Measurements from ENCODE around the gene CTNNA2.

The CTNNA2 gene

GRCh38 chr2:80621656-80622055 is 1108.8 kb downstream of the CTNNA2 start:
- Histone ChIP-seq H3K36me3 (ENCODE audit: insufficient read depth, low read length) (no peaks in the 10 kb centered on the region), H3K79me2 (ENCODE audit: control insufficient read depth, insufficient read depth, low read length, unreplicated experiment) (no peaks in the 10 kb centered on the region), H2AFZ (ENCODE audit: low read length, unreplicated experiment) (no peak overlapping the region), H3K4me1 (ENCODE audit: control insufficient read depth, insufficient read depth, low read length, unreplicated experiment) (no peaks in the 10 kb centered on the region), H3K27ac (ENCODE audit: low read depth, low read length) (no peak overlapping the region), H3K27me3 (ENCODE audit: insufficient read depth, low read length) (no peaks in the 10 kb centered on the region), H3K4me3 (ENCODE audit: low read depth, low read length) (no peak overlapping the region)

- H3K79me2 ChIP-seq (ENCODE audit: control insufficient read depth, insufficient read depth, low read length, unreplicated experiment): no peaks in the 10 kb centered on the region
- no peaks in the 10 kb centered on the region for H3K4me1 ChIP-seq (ENCODE audit: control insufficient read depth, insufficient read depth, low read length, unreplicated experiment)
- H3K27ac ChIP-seq (ENCODE audit: low read depth, low read length): no peak overlapping the region
- H2AFZ ChIP-seq (ENCODE audit: low read length, unreplicated experiment): no peak overlapping the region
- no peaks in the 10 kb centered on the region for H3K27me3 ChIP-seq (ENCODE audit: insufficient read depth, low read length)
- H3K36me3 ChIP-seq (ENCODE audit: insufficient read depth, low read length): no peaks in the 10 kb centered on the region
- no peak overlapping the region for H3K4me3 ChIP-seq (ENCODE audit: low read depth, low read length)
These were observed 1111.2 kb downstream of the CTNNA2 start for GRCh38 chr2:80624062-80624461.

GRCh38 chr2:80634590-80634989 is 1121.7 kb downstream of the CTNNA2 start:
- Histone ChIP-seq H3K27me3 (ENCODE audit: insufficient read depth, low read length) (no peaks in the 10 kb centered on the region), H3K4me3 (ENCODE audit: low read depth, low read length) (no peak overlapping the region), H3K79me2 (ENCODE audit: control insufficient read depth, insufficient read depth, low read length, unreplicated experiment) (no peaks in the 10 kb centered on the region), H3K27ac (ENCODE audit: low read depth, low read length) (no peak overlapping the region), H2AFZ (ENCODE audit: low read length, unreplicated experiment) (no peak overlapping the region), H3K36me3 (ENCODE audit: insufficient read depth, low read length) (no peaks in the 10 kb centered on the region), H3K4me1 (ENCODE audit: control insufficient read depth, insufficient read depth, low read length, unreplicated experiment) (no peaks in the 10 kb centered on the region)

- no peak overlapping the region for H3K4me3 ChIP-seq (ENCODE audit: low read depth, low read length)
- H3K27ac ChIP-seq (ENCODE audit: low read depth, low read length): no peak overlapping the region
- H3K36me3 ChIP-seq (ENCODE audit: insufficient read depth, low read length): no peaks in the 10 kb centered on the region
- no peaks in the 10 kb centered on the region for H3K4me1 ChIP-seq (ENCODE audit: control insufficient read depth, insufficient read depth, low read length, unreplicated experiment)
- H3K27me3 ChIP-seq (ENCODE audit: insufficient read depth, low read length): no peaks in the 10 kb centered on the region
- no peak overlapping the region for H2AFZ ChIP-seq (ENCODE audit: low read length, unreplicated experiment)
- H3K79me2 ChIP-seq (ENCODE audit: control insufficient read depth, insufficient read depth, low read length, unreplicated experiment): no peaks in the 10 kb centered on the region
These were observed 1125.9 kb downstream of the CTNNA2 start for GRCh38 chr2:80638783-80639182.

- Histone ChIP-seq H3K36me3 (ENCODE audit: insufficient read depth, low read length) (no peaks in the 10 kb centered on the region), H2AFZ (ENCODE audit: low read length, unreplicated experiment) (no peak overlapping the region), H3K79me2 (ENCODE audit: control insufficient read depth, insufficient read depth, low read length, unreplicated experiment) (no peaks in the 10 kb centered on the region), H3K4me1 (ENCODE audit: control insufficient read depth, insufficient read depth, low read length, unreplicated experiment) (no peaks in the 10 kb centered on the region), H3K4me3 (ENCODE audit: low read depth, low read length) (no peak overlapping the region), H3K27ac (ENCODE audit: low read depth, low read length) (no peak overlapping the region), H3K27me3 (ENCODE audit: insufficient read depth, low read length) (no peaks in the 10 kb centered on the region)
These were observed 1129.6 kb downstream of the CTNNA2 start for GRCh38 chr2:80642465-80642864.

- Histone ChIP-seq H3K4me1 (ENCODE audit: control insufficient read depth, insufficient read depth, low read length, unreplicated experiment) (no peaks in the 10 kb centered on the region), H3K27ac (ENCODE audit: low read depth, low read length) (no peak overlapping the region), H3K4me3 (ENCODE audit: low read depth, low read length) (no peak overlapping the region), H2AFZ (ENCODE audit: low read length, unreplicated experiment) (no peak overlapping the region), H3K79me2 (ENCODE audit: control insufficient read depth, insufficient read depth, low read length, unreplicated experiment) (no peaks in the 10 kb centered on the region), H3K36me3 (ENCODE audit: insufficient read depth, low read length) (no peaks in the 10 kb centered on the region), H3K27me3 (ENCODE audit: insufficient read depth, low read length) (no peaks in the 10 kb centered on the region)
These were observed 1130.7 kb downstream of the CTNNA2 start for GRCh38 chr2:80643598-80643997.

- Histone ChIP-seq H3K4me1 (ENCODE audit: control insufficient read depth, insufficient read depth, low read length, unreplicated experiment) (no peaks in the 10 kb centered on the region), H3K36me3 (ENCODE audit: insufficient read depth, low read length) (no peaks in the 10 kb centered on the region), H3K4me3 (ENCODE audit: low read depth, low read length) (no peak overlapping the region), H2AFZ (ENCODE audit: low read length, unreplicated experiment) (no peak overlapping the region), H3K27ac (ENCODE audit: low read depth, low read length) (no peak overlapping the region), H3K27me3 (ENCODE audit: insufficient read depth, low read length) (no peaks in the 10 kb centered on the region), H3K79me2 (ENCODE audit: control insufficient read depth, insufficient read depth, low read length, unreplicated experiment) (no peaks in the 10 kb centered on the region)
These were observed 1138.6 kb downstream of the CTNNA2 start for GRCh38 chr2:80651435-80651834.

GRCh38 chr2:80655265-80655664 is 1142.4 kb downstream of the CTNNA2 start:
- Histone ChIP-seq H3K27ac (ENCODE audit: low read depth, low read length) (no peak overlapping the region), H2AFZ (ENCODE audit: low read length, unreplicated experiment) (no peak overlapping the region), H3K4me1 (ENCODE audit: control insufficient read depth, insufficient read depth, low read length, unreplicated experiment) (no peaks in the 10 kb centered on the region), H3K4me3 (ENCODE audit: low read depth, low read length) (no peak overlapping the region), H3K36me3 (ENCODE audit: insufficient read depth, low read length) (no peaks in the 10 kb centered on the region), H3K79me2 (ENCODE audit: control insufficient read depth, insufficient read depth, low read length, unreplicated experiment) (no peaks in the 10 kb centered on the region), H3K27me3 (ENCODE audit: insufficient read depth, low read length) (no peaks in the 10 kb centered on the region)

- Histone ChIP-seq H3K4me1 (ENCODE audit: control insufficient read depth, insufficient read depth, low read length, unreplicated experiment) (no peaks in the 10 kb centered on the region), H3K36me3 (ENCODE audit: insufficient read depth, low read length) (no peaks in the 10 kb centered on the region), H3K27ac (ENCODE audit: low read depth, low read length) (no peak overlapping the region), H2AFZ (ENCODE audit: low read length, unreplicated experiment) (no peak overlapping the region), H3K79me2 (ENCODE audit: control insufficient read depth, insufficient read depth, low read length, unreplicated experiment) (no peaks in the 10 kb centered on the region), H3K27me3 (ENCODE audit: insufficient read depth, low read length) (no peaks in the 10 kb centered on the region), H3K4me3 (ENCODE audit: low read depth, low read length) (no peak overlapping the region)
These were observed 1157.9 kb downstream of the CTNNA2 start for GRCh38 chr2:80670763-80671162.

- Histone ChIP-seq H2AFZ (ENCODE audit: low read length, unreplicated experiment) (no peak overlapping the region), H3K4me1 (ENCODE audit: control insufficient read depth, insufficient read depth, low read length, unreplicated experiment) (no peaks in the 10 kb centered on the region), H3K4me3 (ENCODE audit: low read depth, low read length) (no peak overlapping the region), H3K79me2 (ENCODE audit: control insufficient read depth, insufficient read depth, low read length, unreplicated experiment) (no peaks in the 10 kb centered on the region), H3K36me3 (ENCODE audit: insufficient read depth, low read length) (no peaks in the 10 kb centered on the region), H3K27me3 (ENCODE audit: insufficient read depth, low read length) (no peaks in the 10 kb centered on the region), H3K27ac (ENCODE audit: low read depth, low read length) (no peak overlapping the region)
These were observed 1174.7 kb downstream of the CTNNA2 start for GRCh38 chr2:80687524-80687923.

GRCh38 chr2:80689106-80689505 is 1176.3 kb downstream of the CTNNA2 start:
- H3K27ac ChIP-seq (ENCODE audit: low read depth, low read length): no peak overlapping the region
- no peaks in the 10 kb centered on the region for H3K79me2 ChIP-seq (ENCODE audit: control insufficient read depth, insufficient read depth, low read length, unreplicated experiment)
- no peak overlapping the region for H2AFZ ChIP-seq (ENCODE audit: low read length, unreplicated experiment)
- H3K4me1 ChIP-seq (ENCODE audit: control insufficient read depth, insufficient read depth, low read length, unreplicated experiment): no peaks in the 10 kb centered on the region
- no peaks in the 10 kb centered on the region for H3K36me3 ChIP-seq (ENCODE audit: insufficient read depth, low read length)
- no peak overlapping the region for H3K4me3 ChIP-seq (ENCODE audit: low read depth, low read length)
- no peaks in the 10 kb centered on the region for H3K27me3 ChIP-seq (ENCODE audit: insufficient read depth, low read length)

Measured in ACC112 (cell line).